ENCODE measurements around the gene SMIM31. TPM values are rescaled to one million over a fixed set of nuclear protein-coding genes. Genes with fewer than 3 reads are reported as not detected.

Gene SMIM31
- 1 to 10 TPM in 1 of 3 donors, not detected in 2; 1.0 TPM for polyA plus RNA-seq

- 28 to 64% (median 63%) methylated on average over 7 of the region's 7 CpGs for WGBS, 3 donors
- no peak within 1 kb of the TSS for H3K27ac ChIP-seq (ENCODE audit: low read depth, low read length)
These were observed at the start of gene SMIM31 for GRCh38 chr4:164753873-164754488. TSS of gene SMIM31 (plus strand) at chr4:164754131. CDS start at chr4:164770444, 16,313 bp downstream.

GRCh38 chr4:164706675-164707074 lies 47.3 kb upstream of the SMIM31 start:
- 57 to 78% (median 77%) methylated on average over 4 of the region's 4 CpGs for WGBS, 3 donors

GRCh38 chr4:164716901-164717300 lies 37.0 kb upstream of the SMIM31 start:
- WGBS, 3 donors = 77 to 81% (median 78%) methylated on average over 3 of the region's 3 CpGs

More at GRCh38 chr4:164706675-164707074, 47.3 kb upstream of the SMIM31 start:
- no peak overlapping the region for H3K27ac ChIP-seq (ENCODE audit: low read depth, low read length)

GRCh38 chr4:164718827-164719226 lies 35.1 kb upstream of the SMIM31 start:
- WGBS, 3 donors = 86 to 93% (median 91%) methylated on average over 2 of the region's 2 CpGs
- H3K27ac ChIP-seq (ENCODE audit: low read depth, low read length) = no peak overlapping the region

More at GRCh38 chr4:164716901-164717300, 37.0 kb upstream of the SMIM31 start:
- no peak overlapping the region for H3K27ac ChIP-seq (ENCODE audit: low read depth, low read length)

DNA sequence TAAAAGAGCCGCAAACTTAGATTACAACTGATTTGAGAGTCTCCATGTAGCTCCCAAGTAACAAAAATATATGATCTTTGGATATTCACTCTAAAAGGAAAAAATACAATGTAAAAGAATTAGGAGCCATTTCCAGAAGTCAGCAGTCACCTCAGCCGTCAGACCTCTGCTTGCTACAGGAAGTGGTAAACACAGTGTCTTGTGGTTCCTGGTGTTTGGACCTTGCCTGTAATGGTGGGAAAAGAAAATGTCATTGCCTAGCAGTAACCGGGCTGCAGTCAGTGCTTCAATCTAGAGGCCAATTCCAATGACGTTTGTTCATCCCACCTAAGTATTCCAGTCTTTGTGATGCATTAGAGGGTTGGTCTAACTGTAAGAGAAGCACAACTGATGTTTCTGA lies 28.9 kb upstream of the SMIM31 start:
- H3K27ac ChIP-seq (ENCODE audit: low read depth, low read length) = no peak overlapping the region
- 62 to 69% (median 68%) methylated on average over 4 of the region's 4 CpGs for WGBS, 3 donors

DNA sequence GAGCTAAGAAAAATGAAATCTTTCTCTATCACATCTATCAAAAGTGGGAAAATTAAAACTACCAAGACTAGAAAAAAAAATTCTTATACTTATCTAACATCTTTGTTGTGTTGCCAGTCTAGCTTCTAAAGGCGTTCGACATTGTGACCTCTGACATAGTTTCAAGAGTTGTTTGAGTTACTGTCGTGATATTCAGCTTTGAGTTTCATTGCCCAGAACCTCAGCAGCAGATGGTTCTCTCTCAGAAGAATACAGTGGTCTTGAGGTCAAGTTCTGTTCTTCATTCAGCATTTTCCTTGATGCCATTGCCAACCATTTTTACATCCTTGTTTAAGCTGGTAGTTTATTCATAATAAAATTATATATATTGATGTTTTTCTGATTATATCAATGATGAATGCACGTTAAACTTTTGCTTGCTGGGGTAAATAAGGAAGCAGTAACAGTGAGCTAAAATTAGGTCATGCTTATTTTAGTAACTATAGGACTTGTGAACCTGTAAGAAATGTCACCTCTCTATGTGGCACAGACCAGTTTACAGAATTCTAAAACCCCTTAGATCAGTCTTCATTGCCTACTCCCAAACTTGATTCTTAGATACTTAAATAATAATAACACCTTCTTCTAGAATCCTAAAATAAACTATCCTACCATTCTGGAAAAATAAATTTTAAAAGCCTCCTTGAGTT lies 23.1 kb upstream of the SMIM31 start:
- WGBS, 3 donors = 41 to 53% (median 41%) methylated on average over 4 of the region's 4 CpGs
- H3K27ac ChIP-seq (ENCODE audit: low read depth, low read length) = no peak overlapping the region

DNA sequence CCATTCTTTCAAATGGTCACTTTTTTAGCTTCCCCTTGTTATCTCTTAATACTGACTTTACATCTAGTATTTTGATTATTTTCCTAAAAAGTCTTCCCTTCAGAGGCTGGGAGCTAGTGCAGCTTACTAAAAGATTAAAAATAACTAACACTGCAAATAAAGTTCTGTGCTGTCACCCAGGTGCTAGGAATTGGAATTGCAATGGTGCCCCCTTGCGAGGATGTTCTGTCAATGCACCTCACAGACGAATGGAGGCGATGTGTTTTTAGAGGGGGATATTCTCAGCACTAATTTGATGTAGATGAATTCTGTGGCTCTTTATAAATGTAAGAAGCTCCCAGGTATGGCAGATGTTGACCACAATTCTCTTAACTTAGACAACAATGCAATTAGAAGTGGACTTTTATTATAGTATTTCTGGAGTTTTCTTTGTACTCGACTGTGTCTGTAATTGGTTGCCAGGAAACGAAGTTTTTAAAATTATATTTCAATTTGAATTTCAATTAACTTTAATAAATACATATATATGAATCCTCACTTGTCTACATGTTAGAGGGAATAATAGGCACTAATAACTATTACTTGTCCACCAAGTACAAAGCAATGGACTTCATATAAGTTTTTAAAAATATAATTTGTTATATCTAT lies 22.0 kb upstream of the SMIM31 start:
- 30 to 33% (median 31%) methylated on average over 5 of the region's 5 CpGs for WGBS, 3 donors
- no peak overlapping the region for H3K27ac ChIP-seq (ENCODE audit: low read depth, low read length)

GRCh38 chr4:164734484-164734883 lies 19.4 kb upstream of the SMIM31 start:
- no peak overlapping the region for H3K27ac ChIP-seq (ENCODE audit: low read depth, low read length)
- WGBS, 3 donors = 60 to 63% (median 62%) methylated on average over 7 of the region's 7 CpGs

DNA sequence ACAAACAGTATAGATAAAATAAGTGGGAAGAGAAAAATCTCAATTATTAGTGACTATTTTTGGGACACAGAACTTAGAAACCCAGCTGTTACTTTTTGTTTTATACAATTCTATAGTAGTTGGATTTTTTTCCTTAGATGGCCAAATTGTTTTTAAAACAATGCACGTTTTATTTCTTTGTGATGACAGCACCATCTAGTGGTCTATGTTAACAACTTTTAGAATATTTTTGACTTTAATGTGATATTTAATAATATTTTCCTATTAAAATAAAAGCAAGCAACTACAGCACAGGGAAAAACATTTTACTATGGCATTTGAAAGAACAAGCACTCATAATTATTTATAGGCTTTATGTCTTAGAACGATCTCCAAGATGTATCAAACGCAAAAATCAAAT lies 5.6 kb upstream of the SMIM31 start:
- no peak overlapping the region for H3K27ac ChIP-seq (ENCODE audit: low read depth, low read length)
- 54 to 61% (median 58%) methylated on average over 3 of the region's 3 CpGs for whole genome bisulfite sequencing, 3 donors

GRCh38 chr4:164755432-164755831 lies 1.5 kb downstream of the SMIM31 start:
- 80 to 100% (median 91%) methylated on average over 1 of the region's 1 CpG for WGBS, 3 donors
- H3K27ac ChIP-seq (ENCODE audit: low read depth, low read length) = no peak overlapping the region

GRCh38 chr4:164756686-164757085 lies 2.8 kb downstream of the SMIM31 start:
- WGBS, 3 donors = 33 to 42% (median 40%) methylated on average over 2 of the region's 2 CpGs

DNA sequence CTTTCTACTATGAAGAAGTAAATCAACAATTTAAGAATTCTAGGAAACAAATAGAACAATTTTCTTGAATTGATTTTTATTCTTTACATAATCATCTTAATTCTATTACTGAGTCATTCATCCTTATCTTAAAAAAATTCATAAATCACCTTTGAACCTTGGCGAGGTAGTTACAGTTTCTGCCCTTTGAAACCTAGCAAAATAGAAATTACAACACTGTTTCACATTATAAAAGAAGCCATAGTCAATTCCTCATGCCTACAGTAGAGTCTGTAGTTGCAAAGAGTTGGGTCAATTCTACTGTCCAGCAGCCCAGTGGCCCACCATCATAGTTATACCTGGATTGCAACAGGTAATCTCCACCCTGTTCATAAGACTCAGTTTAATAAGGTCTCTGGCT lies 7.3 kb downstream of the SMIM31 start:
- 27 to 82% (median 79%) methylated on average over 1 of the region's 1 CpG for WGBS, 3 donors

More at GRCh38 chr4:164756686-164757085, 2.8 kb downstream of the SMIM31 start:
- no peak overlapping the region for H3K27ac ChIP-seq (ENCODE audit: low read depth, low read length)

GRCh38 chr4:164761746-164762275 lies 7.9 kb downstream of the SMIM31 start:
- H3K27ac ChIP-seq (ENCODE audit: low read depth, low read length) = no peak overlapping the region
- WGBS, 3 donors = 91 to 94% (median 92%) methylated on average over 6 of the region's 6 CpGs

More for the DNA sequence above, 7.3 kb downstream of the SMIM31 start:
- H3K27ac ChIP-seq (ENCODE audit: low read depth, low read length) = no peak overlapping the region

GRCh38 chr4:164765096-164765495 lies 11.2 kb downstream of the SMIM31 start:
- 80 to 87% (median 86%) methylated on average over 3 of the region's 3 CpGs for WGBS, 3 donors
- no peak overlapping the region for H3K27ac ChIP-seq (ENCODE audit: low read depth, low read length)

- H3K27ac ChIP-seq (ENCODE audit: low read depth, low read length) = no peak overlapping the region
- WGBS, 3 donors = 58 to 65% (median 63%) methylated on average over 5 of the region's 5 CpGs
These were observed 11.9 kb downstream of the SMIM31 start for GRCh38 chr4:164765833-164766232.

DNA sequence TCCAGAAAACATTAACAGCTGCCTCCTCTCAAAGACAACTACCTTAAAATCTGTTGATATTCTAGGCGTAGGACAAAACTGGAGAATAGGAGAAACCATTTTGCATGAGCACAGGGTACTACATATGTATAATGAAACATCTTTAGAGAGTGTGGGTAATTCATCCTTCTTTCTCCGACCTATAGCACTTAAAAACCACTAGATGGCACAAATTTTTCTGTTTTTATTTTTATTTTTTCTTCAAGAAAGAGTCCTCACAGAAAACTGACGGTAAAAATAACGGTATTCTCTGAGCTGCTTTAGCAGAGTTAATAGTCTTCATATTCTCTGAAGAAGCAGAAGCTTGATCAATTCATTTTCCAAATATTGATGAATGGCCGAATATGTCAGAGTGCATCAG lies 14.6 kb downstream of the SMIM31 start:
- H3K27ac ChIP-seq (ENCODE audit: low read depth, low read length) = no peak overlapping the region
- WGBS, 3 donors = 40 to 61% (median 44%) methylated on average over 5 of the region's 5 CpGs

GRCh38 chr4:164770010-164770724 lies 16.2 kb downstream of the SMIM31 start:
- WGBS, 3 donors = 25 to 80% (median 76%) methylated on average over 4 of the region's 4 CpGs

GRCh38 chr4:164771088-164771487 lies 17.2 kb downstream of the SMIM31 start:
- WGBS, 3 donors = 64 to 85% (median 76%) methylated on average over 5 of the region's 5 CpGs
- H3K27ac ChIP-seq (ENCODE audit: low read depth, low read length) = no peak overlapping the region

More at GRCh38 chr4:164770010-164770724, 16.2 kb downstream of the SMIM31 start:
- no peak overlapping the region for H3K27ac ChIP-seq (ENCODE audit: low read depth, low read length)

Data from adipose tissue (tissue), 3 donors.